SU-DHL-6 (cell line): ENCODE measurements around the gene SHOC2.

Experiments used
- EZH2phosphoT487 ChIP-seq: fragments of 200-600 bp; sonication (generic), shearing (Covaris generic); conservative IDR thresholded peaks from 2 replicates; pipeline ENCODE4 v1.6.1; 2018; ENCODE audit warnings: mild to moderate bottlenecking, antibody characterized with exemption, low read length, moderate library complexity, mixed read lengths
- TF ChIP-seq, protein P1 (sequence below): fragments of 200-600 bp; sonication (generic); IDR thresholded peaks from one replicate; pipeline ENCODE4 v1.5.1; 2017; ENCODE audit warnings: antibody characterized with exemption, mild to moderate bottlenecking, low read length, moderate library complexity; ENCODE audit not compliant: insufficient read depth, poor library complexity, severe bottlenecking

DNA sequence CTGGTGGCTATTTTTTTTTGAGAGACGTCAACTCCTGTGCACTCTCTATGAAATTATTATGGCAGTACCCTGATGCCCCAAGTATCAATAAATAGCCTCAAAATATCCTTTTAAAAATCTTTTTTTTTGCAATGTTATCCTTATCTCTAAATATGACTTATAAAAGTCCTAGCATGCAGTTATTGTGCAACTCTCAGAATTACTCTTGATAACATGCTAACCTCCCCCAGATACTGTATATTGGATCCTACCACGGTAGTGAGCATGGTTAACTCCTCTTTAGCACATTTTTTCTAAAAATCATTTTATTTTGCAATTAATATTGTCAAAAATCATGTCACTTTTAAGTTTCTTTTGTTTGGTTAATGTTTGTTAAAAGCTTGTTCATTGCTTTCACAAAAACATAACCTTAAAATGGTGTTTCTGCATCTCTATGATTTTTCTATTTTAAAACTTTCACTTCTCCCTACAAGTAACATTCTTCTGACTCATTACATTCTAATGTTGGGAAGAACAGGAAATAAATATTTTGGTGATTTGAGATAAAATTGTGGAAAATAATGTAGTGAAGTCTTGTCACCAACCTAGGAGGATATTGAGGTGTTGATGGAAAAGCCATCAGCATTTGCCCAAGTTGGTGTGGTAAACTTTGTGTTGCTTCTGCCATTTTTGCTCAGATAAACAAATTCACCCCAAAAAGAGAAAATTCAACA, 115.3 kb downstream of the SHOC2 start:
- TF ChIP-seq, protein P1, sequence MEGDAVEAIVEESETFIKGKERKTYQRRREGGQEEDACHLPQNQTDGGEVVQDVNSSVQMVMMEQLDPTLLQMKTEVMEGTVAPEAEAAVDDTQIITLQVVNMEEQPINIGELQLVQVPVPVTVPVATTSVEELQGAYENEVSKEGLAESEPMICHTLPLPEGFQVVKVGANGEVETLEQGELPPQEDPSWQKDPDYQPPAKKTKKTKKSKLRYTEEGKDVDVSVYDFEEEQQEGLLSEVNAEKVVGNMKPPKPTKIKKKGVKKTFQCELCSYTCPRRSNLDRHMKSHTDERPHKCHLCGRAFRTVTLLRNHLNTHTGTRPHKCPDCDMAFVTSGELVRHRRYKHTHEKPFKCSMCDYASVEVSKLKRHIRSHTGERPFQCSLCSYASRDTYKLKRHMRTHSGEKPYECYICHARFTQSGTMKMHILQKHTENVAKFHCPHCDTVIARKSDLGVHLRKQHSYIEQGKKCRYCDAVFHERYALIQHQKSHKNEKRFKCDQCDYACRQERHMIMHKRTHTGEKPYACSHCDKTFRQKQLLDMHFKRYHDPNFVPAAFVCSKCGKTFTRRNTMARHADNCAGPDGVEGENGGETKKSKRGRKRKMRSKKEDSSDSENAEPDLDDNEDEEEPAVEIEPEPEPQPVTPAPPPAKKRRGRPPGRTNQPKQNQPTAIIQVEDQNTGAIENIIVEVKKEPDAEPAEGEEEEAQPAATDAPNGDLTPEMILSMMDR = no peak
- TF ChIP-seq EZH2phosphoT487 = no peak
